GM12878 (cell line): ENCODE data around the gene RAB4B. TPM values are rescaled to one million over a fixed set of nuclear protein-coding genes. Genes with fewer than 3 reads are reported as not detected.

Experiments used
- ATAC-seq: fragments of 200-7000 bp; cut with Tn5 transposase; 3 replicates; pipeline ENCODE4 v1.9.1; 2020; ENCODE audit warnings: mild to moderate bottlenecking, moderate library complexity
- BruUV-seq: library from RNA; stranded (reverse); fragments of 400-500 nt; replicated peaks from 2 replicates; lab custom pipeline; 2021; lab: Mats Ljungman, UMichigan
- CTCF ChIA-PET: fragments of 300-600 bp; sonication (Branson Sonifier 250); formaldehyde crosslinking; extraction: SDS; loops from one replicate; lab custom pipeline; 2021; ENCODE audit warnings: inconsistent platforms; lab: Yijun Ruan, JAX
- POLR2A ChIA-PET: fragments of 350-600 bp; formaldehyde crosslinking; extraction: SDS; loops from one replicate; lab custom pipeline; 2021; ENCODE audit warnings: inconsistent platforms; lab: Charles Lee
- RAD21 ChIA-PET: fragments of 300-600 bp; sonication (Branson Sonifier 250); formaldehyde crosslinking; loops from one replicate; lab custom pipeline; 2023; ENCODE audit warnings: antibody characterized with exemption; ENCODE audit not compliant: unreplicated experiment; lab: Charles Lee
- SMC1A ChIA-PET: fragments of 300-600 bp; sonication (Branson Sonifier 250); formaldehyde crosslinking; loops from one replicate; lab custom pipeline; 2023; ENCODE audit not compliant: unreplicated experiment, uncharacterized antibody; lab: Charles Lee
- DNase-seq: peaks from one replicate; pipeline ENCODE4 v3.0.0-alpha.2; 2011; ENCODE audit warnings: low read depth, low spot score
- FAIRE-seq: peaks from 3 replicates; lab custom pipeline; 2011; peaks lifted over from hg19 to GRCh38; lab: Jason Lieb, UNC
- H2AFZ ChIP-seq: 2 replicates; pipeline ENCODE4 v1.6.0; 2011; ENCODE audit warnings: low read depth, low read length, control low read depth; ENCODE audit not compliant: control insufficient read depth
- H3K27ac ChIP-seq: 2 replicates; pipeline ENCODE4 v1.5.1; 2011; ENCODE audit warnings: control low read depth; ENCODE audit not compliant: control insufficient read depth, insufficient read depth
- H3K27me3 ChIP-seq, 2 experiments: replicated peaks in 1 of 2; 2 replicates each; pipeline versions ENCODE4 v1.6.0 to v1.6.1; 2011; ENCODE audit warnings: low read length in 1 of 2; ENCODE audit not compliant: control insufficient read depth in 2 of 2, insufficient read depth in 2 of 2
- H3K36me3 ChIP-seq, 2 experiments: 2 replicates each; pipeline ENCODE4 v1.5.1; 2011; ENCODE audit warnings: low read length in 1 of 2; ENCODE audit not compliant: control insufficient read depth in 2 of 2, insufficient read depth in 2 of 2
- H3K4me1 ChIP-seq: 2 replicates; pipeline ENCODE4 v1.6.1; 2011; ENCODE audit warnings: mild to moderate bottlenecking, low read length, moderate library complexity, mixed read lengths; ENCODE audit not compliant: control insufficient read depth, insufficient read depth
- H3K4me2 ChIP-seq: 2 replicates; pipeline ENCODE4 v1.6.0; 2011; ENCODE audit warnings: control low read depth; ENCODE audit not compliant: control insufficient read depth, insufficient read depth
- H3K4me3 ChIP-seq: fragments of 200-600 bp; sonication (generic); 2 replicates; pipeline ENCODE4 v1.5.1; 2016
- H3K79me2 ChIP-seq: 2 replicates; pipeline ENCODE4 v1.6.0; 2011; ENCODE audit warnings: low read length; ENCODE audit not compliant: control insufficient read depth, insufficient read depth
- H3K9ac ChIP-seq: 2 replicates; pipeline ENCODE4 v1.8.0; 2011; ENCODE audit warnings: low read length, control low read depth, mixed read lengths; ENCODE audit not compliant: control insufficient read depth, insufficient read depth
- H3K9me3 ChIP-seq: replicated peaks from 3 replicates; pipeline ENCODE4 v1.5.1; 2011; ENCODE audit warnings: mild to moderate bottlenecking, low read length; ENCODE audit not compliant: control insufficient read depth, insufficient read depth
- H4K20me1 ChIP-seq: 2 replicates; pipeline ENCODE4 v1.6.0; 2011; ENCODE audit not compliant: control insufficient read depth, insufficient read depth
- POU2F2 ChIP-seq: IDR thresholded peaks from 3 replicates; pipeline ENCODE4 v1.6.1; 2011; ENCODE audit warnings: low read depth, mild to moderate bottlenecking, low read length, borderline replicate concordance
- SMAD5 ChIP-seq: IDR thresholded peaks from 2 replicates; pipeline ENCODE4 v1.6.1; 2016; ENCODE audit warnings: antibody characterized with exemption, low read depth
- TCF3 ChIP-seq: IDR thresholded peaks from 2 replicates; pipeline ENCODE4 v1.6.1; 2012; ENCODE audit warnings: low read depth, mild to moderate bottlenecking, low read length, borderline replicate concordance; ENCODE audit not compliant: insufficient read depth
- ZNF592 ChIP-seq: fragments of 450-650 bp; IDR thresholded peaks from 2 replicates; pipeline ENCODE4 v1.6.1; 2017; ENCODE audit warnings: mild to moderate bottlenecking, moderate library complexity
- WGBS: methylation state at CpG from one replicate; pipeline ENCODE4 v1.1.6; 2016; ENCODE audit warnings: low lambda C conversion rate; ENCODE audit not compliant: insufficient replicate concordance, insufficient coverage; ENCODE audit errors: missing lambda C conversion rate; 5-methylcytosine and 5-hydroxymethylcytosine counted together
- in situ Hi-C: fragments of 300-500 bp; cut with MboI; formaldehyde crosslinking; loops from 9 replicates; pipeline ENCODE4 v1.14.3; 2018; ENCODE audit warnings: mixed read lengths
- intact Hi-C: fragments of 100-400 bp; cut with micrococcal nuclease; formaldehyde crosslinking; loops from one replicate; pipeline ENCODE4 v1.14.2; 2022; ENCODE audit not compliant: unreplicated experiment
- polyA plus RNA-seq, 11 experiments: library from polyadenylated mRNA; depleted of rRNA in 4 of 11; unstranded in 6 of 11; stranded (reverse) in 5 of 11; fragments of >200 nt; fragmentation: Nextera tagmentation in 4 of 11; fragmentation: Illumina TruSeq in 1 of 11; extraction: Ambion mirVana in 4 of 11; extraction: Trizol in 1 of 11; gene quantifications; 1 replicate in 1 of 11; 2 replicates in 10 of 11; pipeline versions ENCODE4 v1.2.1 to v1.2.3, GENCODE V29; 2011 to 2016; ENCODE audit warnings: inconsistent platforms in 2 of 11, missing spikeins in 2 of 11, low read depth in 1 of 11
- total RNA-seq, 4 experiments: library from RNA; depleted of rRNA in 3 of 4; stranded (reverse); fragments of >200 nt in 3 of 4; fragmentation: Illumina TruSeq in 1 of 4; extraction: Trizol in 1 of 4; gene quantifications; 2 replicates each; pipeline versions ENCODE4 v1.2.1 to v1.2.3, GENCODE V29; 2013 to 2021

The RAB4B gene
- total and polyA plus RNA-seq, 10 of the 15 experiments (the other 5 are each of a cell fraction or from before 2014, with no cell fraction given), result 0.60 to 51.5 (median 27.7) TPM

GRCh38 chr19:40802300-40803169, 24.5 kb downstream of the RAB4B start (continued):
- TF ChIP-seq TCF3 (no peak), ZNF592 (no peak)

GRCh38 chr19:40803170-40803856, 25.3 kb downstream of the RAB4B start:
- ChIA-PET SMC1A (interaction anchor here (1.0 to 3.6 kb wide), 4 partner anchors 25 to 86 kb away, joined by 3 to 18 read pairs (median 4); partner anchors contain the start of genes ITPKC and RAB4B), POLR2A (interaction anchor here (0.7 to 2.7 kb wide), 3 partner anchors 25 to 56 kb away, joined by 3 to 23 read pairs (median 18); partner anchors contain the start of gene RAB4B), CTCF (interaction anchor here (1.1 to 1.9 kb wide), 6 partner anchors 26 to 140 kb away, joined by 3 to 7 read pairs (median 5); no protein-coding TSS in a partner anchor), RAD21 (interaction anchor here (0.6 to 3.2 kb wide), 7 partner anchors 25 to 520 kb away, joined by 3 to 18 read pairs (median 6); partner anchors contain the start of genes ACTMAP, NUMBL, RAB4B and SNRPA)
- no TSS peak for BruUV-seq
- intact Hi-C loops, result no loop called here
- Histone ChIP-seq H2AFZ (no peak overlapping the region), H4K20me1 (peaks cover 19% of the 10 kb centered on the region), H3K4me1 (peaks cover 52% of the 10 kb centered on the region), H3K27me3 (no peaks in the 10 kb centered on the region), H3K9ac (peak overlapping the region; percentile 67; the same call in 1 of the 2 replicates), H3K4me2 (peak overlapping the region; percentile 91), H3K4me3 (peak overlapping the region; percentile 62), H3K27ac (peak overlapping the region; percentile 84), H3K9me3 (no peaks in the 10 kb centered on the region), H3K79me2 (peaks cover 64% of the 10 kb centered on the region), H3K36me3 (peaks cover 15 to 23% of the 10 kb centered on the region in 2 experiments; a peak in 3 of 4 replicates)
- FAIRE-seq (peak; percentile 54), DNase-seq (no peak), ATAC-seq (no peak)
- in situ Hi-C loops, result no loop called here
- 37% methylated on average over 9 of the region's 9 CpGs for WGBS
- peak; percentile 53; the same call in 1 of the 2 replicates for TF ChIP-seq SMAD5
- no peak for TF ChIP-seq POU2F2
